GM19351 (cell line): ENCODE measurements around the gene NEURL3.
"Not testable (repeated sequence)": the region's sequence is repeated elsewhere in the genome, so short reads cannot be mapped to it uniquely, and the experiment has no call there.

Experiments
- ATAC-seq: cut with Tn5 transposase; IDR thresholded peaks from one replicate; pipeline ENCODE4 v1.9.1; 2021; ENCODE audit warnings: mild to moderate bottlenecking, moderate library complexity; ENCODE audit not compliant: unreplicated experiment

Gene NEURL3

GRCh38 chr2:96505231-96505889, at the start of gene NEURL3:
Gene NEURL3, minus strand, starts transcription at chr2:96505357. Its CDS starts 71 bp downstream, at chr2:96505286.
- no peak for ATAC-seq

DNA sequence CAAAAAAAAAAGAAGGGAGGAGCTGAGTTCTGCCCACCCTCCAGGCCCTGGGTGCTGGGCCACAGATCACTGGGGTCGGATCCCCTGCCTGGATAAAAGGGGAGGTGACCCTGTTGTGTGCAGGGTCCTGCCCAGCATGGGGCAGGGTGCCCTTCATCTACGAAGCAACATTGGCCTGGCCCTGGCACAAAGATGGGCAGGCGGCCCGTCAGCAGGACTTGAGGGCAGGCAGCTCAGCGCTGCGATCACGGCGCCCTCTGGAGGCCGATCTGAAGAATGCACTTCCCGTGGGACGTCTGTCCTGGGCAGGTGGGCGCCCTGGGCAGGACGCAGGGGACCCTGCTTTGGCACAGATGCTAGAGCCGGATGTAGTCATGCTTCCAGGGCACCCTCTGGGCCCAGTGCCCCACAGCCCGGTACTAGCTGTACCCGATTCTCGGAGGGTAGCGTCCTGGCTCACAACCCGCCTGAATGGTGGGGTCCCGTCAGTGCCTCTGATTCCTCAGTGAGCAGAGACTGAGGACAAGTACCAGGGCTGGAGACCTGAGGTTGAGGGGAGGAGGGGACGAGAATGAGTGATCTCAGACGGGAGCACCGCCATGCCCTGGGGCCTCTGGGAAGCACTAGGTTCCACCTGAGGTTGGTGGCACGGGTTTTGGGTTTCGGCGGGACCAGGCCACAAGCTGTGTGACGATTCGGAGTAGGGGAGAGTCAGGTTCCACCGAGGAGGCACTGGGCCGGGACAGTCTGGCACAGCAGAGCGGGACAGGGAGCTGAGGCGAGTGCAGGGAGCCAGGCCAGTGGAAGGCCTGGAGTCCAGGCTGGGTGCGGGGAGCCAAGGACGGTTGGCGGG, 49.4 kb upstream of the NEURL3 start:
- no peak for ATAC-seq

GRCh38 chr2:96553957-96554292, 48.8 kb upstream of the NEURL3 start:
- ATAC-seq: not testable (repeated sequence)

DNA sequence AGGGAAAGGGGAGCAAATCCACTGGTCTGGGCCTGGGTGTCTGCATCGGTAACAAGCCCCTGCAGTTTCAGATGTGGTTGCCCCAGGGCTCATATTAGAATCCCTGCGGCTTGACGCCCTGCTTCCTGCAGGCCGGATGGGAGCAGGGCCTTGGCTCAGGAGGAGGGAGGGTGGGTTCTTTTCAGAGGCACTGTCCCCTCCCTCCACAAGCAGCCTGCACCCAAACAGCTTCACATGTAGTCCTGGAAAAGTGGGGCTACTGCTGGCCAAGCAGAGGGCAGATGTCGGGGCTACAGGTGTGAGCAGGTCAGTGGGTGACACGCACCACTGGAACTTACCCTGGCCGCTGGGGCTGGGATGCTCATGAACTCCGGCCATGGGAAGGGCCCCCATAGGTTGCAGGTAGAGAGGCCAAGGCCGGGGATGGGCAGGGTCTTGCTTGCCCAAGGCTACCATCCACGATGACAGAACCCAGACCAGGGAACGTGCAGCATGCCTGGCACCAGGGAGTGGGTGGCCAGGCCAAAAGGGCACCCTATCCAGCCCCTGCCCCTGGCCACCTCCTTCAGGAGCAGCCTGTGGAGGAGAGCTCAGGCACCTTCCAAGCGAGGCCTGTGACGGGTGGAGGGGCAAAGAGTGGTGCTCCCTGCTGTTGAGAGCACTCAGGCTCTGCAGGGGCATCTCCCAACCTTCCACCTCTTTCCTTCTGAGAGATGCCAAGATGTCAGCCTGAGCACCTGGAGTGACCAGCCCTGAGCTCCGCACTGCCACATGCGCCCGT, 48.2 kb upstream of the NEURL3 start:
- no peak for ATAC-seq

DNA sequence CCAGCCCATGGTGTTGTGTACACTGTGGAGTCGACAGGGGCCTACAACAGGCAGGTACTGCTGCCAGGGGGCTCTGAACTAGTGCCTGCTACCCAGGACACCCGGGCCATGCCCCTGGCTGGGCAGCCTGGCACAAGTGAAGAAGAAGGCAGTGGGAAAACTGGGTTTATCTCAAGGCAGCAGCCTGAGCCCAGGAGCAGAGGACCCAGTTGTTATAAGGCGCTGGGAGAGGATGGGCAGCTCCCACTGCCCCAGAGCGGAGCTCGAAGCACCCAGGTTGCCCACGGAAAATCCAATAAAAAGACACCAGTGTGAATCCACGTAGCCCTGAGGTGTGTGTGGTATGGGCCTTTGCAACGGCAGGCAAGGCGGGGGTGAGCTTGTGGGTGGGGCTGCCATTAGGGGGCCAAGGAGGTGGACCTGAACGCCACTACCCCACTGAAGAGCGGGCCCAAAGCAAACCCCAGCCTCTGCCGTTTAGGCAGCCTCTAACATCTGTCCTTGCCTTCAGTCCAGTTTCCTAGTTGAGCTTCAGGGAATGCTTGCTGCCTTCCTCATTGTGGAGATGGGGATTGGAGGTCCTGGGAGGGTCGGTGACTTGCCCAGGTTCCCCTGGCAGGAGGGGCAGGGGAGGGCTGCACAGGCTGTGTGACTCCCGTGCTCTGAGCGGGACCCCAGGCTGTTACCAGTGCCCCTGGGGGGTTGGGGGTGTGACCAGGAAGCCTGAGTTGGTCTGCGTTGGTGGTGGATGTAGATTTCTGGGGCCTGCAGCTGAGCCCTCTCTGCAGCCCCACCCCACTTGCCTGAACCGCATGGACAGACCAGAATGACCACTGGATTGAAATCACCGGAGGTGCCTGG, 47.4 kb upstream of the NEURL3 start:
- ATAC-seq: no peak

DNA sequence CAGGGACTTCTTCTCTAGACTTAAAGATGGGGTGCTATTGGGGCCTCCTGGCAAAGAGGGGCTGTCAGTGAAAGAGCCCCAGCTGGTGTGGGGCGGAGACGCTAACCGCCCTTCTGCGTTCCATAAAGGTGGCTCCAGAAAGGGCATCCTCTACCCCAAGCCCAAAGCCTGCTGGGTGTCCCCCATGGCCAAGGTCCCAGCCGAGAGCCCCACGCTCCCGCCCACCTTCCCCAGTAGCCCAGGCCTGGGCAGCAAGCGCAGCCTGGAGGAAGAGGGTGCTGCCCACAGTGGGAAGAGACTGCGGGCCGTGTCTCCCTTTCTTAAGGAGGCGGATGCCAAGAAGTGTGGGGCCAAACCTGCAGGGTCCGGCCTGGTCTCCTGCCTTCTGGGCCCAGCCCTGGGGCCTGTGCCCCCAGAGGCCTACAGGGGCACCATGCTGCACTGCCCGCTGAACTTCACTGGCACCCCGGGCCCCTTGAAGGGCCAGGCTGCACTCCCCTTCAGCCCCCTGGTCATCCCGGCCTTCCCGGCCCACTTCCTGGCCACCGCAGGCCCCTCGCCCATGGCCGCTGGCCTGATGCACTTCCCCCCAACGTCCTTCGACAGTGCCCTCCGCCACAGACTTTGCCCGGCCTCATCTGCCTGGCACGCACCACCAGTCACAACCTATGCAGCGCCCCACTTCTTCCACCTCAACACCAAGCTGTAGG, 46.6 kb upstream of the NEURL3 start:
- ATAC-seq: no peak

DNA sequence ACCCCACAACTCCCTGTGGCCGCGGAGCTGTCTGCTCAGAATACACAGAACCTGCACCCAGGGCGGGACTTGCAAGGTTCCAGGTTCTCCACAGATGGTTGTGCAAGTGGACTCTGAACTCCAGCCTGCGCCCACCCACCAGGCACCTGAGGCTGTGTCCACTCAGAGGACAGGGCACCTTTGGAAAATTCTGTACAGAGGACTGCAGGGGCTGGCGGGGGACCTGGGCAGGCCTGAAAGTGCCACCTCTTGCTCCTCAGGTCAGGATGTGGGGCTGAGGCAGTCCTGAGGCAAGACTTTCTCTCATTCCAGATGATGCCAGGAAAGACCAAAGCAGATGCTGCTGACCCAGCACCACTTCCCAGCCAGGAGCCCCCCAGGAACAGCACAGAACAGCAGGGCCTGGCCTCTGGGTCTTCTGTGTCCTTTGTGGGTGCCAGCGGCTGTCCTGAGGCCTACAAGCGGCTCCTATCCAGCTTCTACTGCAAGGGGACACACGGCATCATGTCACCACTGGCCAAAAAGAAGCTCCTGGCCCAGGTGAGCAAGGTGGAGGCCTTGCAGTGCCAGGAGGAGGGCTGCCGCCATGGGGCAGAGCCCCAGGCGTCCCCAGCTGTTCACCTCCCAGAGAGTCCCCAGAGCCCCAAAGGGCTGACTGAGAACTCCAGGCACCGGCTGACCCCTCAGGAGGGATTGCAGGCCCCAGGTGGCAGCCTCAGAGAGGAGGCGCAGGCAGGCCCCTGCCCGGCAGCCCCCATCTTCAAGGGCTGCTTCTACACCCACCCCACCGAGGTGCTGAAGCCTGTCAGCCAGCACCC, 45.8 kb upstream of the NEURL3 start:
- no peak for ATAC-seq

GRCh38 chr2:96549967-96550786, 45.0 kb upstream of the NEURL3 start:
- ATAC-seq: no peak

DNA sequence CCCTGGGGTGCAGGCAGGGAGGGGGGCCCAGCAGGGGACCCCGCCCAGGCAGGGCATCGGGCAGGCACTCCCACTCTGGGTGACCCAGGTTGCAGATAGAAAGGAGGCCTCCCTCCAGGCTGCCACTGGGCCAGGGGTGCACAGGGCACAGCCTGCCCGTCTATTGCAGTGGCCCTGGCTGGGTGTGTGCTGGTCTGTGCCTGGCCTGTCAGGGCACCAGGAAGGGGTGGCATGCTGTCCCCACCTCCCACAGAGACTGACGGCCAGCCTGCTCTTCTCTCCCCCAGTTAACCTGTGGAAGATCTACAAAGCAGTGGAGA, 44.3 kb upstream of the NEURL3 start:
- no peak for ATAC-seq

- no peak for ATAC-seq
Measured at GRCh38 chr2:96548558-96549465, 43.7 kb upstream of the NEURL3 start.

GRCh38 chr2:96547731-96548171, 42.6 kb upstream of the NEURL3 start:
- ATAC-seq: no peak

- ATAC-seq: no peak
Measured at GRCh38 chr2:96547203-96547641, 42.1 kb upstream of the NEURL3 start.

DNA sequence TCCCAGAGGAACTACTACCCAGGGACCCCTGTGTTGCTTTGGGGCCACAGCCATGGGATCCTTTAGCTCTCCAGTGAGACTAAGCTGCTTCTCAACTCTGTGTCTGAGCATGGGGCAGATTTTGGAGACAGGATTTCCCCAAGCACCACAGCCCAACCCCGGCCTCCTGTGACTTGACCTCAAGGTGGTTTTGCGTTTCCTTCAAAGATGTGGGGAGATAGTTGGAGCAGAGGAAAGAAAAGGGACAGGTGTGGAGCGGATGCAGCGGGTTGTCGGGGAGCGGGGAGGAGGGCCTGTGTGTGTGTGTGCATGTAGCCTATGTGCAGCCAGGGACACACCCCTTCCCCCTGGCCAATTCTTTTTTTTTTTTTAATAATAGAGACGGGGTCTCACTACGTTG, 41.6 kb upstream of the NEURL3 start:
- ATAC-seq: no peak

- no peak for ATAC-seq
Measured at GRCh38 chr2:96546321-96546720, 41.2 kb upstream of the NEURL3 start.

- no peak for ATAC-seq
Measured at GRCh38 chr2:96542357-96542977, 37.3 kb upstream of the NEURL3 start.

GRCh38 chr2:96541398-96542152, 36.4 kb upstream of the NEURL3 start:
- ATAC-seq: no peak
